UCSD-AML1 (cell line): ENCODE data around the gene TXNL1.
"Not testable (repeated sequence)": the region's sequence is repeated elsewhere in the genome, so short reads cannot be mapped to it uniquely, and the experiment has no call there.

ENCODE experiments used
- DNase-seq: peaks from one replicate; lab custom pipeline; 2025; ENCODE audit not compliant: unreplicated experiment; lab: John Stamatoyannopoulos, UW

TXNL1 gene

DNA sequence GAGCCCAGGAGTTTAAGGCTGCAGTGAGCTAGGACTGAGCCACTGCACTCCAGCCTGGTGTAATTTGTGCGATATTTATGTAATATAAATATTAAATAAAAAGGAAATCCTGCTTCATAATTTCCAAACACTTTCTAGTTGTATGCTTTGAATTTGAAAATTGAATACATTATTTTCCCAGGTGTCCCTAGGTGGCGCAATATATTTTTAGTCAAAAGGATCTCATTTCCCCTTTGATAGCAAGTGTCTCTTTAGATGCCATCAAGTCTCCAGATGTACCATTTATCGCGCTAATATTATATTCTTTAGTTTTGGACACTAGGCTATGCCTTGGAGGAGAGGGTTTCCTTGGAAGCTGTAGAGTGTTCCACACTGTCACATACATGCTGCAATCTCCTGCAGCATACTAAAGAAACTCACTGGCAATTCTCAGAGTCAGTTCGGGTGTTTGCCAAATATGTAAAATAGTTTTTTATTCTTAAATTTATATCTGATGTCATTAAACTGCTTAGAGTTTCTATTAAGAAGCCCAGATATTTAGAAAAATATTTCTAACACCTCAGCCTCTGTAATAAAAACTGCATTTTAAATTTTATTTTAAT, 7.1 kb upstream of the TXNL1 start:
- DNase-seq: no peak

DNA sequence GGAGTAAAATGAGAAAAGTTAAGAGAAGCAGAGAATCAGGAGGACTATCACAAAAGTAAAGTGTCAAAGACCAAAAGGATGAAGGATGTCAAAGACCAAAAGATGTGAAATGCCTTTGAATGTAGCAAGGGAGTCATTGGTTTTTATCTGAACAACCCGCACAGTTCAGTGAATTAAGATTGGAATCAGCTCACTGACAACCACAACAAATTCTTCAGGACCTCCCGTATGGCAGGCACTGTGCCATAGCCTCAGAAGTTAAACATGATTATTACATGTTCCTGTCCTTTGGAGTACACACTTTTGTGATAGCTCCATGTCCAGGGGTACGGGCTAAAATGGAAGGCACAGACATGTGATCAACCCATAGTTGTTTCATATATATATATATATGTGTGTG, 5.0 kb upstream of the TXNL1 start:
- DNase-seq: no peak

DNA sequence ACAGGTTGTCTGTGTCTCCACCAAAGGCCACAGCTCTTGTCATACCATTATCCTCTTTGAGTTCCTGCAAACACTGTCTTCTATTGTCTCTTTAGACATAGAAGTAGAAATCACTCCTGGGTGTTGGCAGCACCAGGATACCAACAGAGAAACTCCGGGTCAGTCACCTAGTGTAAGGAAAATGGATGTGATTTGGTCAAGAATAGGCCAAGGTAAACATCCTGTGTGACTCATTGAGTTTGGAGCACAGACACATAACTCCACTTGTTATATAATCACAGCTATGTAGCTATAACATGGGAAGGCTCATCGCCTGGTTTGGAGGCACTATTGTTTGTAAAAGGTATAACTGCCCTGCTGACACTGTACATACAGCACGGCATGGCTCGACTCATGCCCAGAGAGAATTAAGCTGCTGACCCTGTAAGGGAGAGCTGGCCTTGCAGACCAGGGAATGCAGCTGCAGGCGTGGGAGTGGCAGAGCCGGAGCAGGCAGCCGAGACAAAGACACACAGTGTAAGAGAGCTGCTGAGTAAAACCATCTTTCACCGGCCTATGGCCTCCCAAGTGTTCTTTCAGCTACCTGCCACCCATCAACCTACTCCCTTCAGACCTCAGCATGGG, 3.4 kb upstream of the TXNL1 start:
- DNase-seq: no peak

DNA sequence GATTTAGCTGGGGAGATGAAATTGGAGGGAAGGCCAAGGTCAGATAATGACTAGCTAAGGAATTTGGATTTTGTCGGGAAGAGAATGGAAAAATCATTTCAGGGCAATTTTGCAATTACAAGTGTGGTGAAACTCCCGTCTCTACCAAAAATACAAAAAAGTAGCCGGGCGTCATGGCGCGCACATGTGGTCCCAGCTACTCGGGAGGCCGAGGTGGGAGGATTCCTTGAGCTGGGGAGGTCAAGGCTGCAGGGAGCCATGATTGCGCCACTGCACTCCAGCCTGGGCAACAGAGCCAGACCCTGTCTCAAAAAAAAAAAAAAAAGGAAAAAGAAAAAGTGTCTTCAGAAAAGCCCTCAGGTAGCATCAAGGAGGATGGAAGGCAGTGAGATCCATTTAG, 1.2 kb upstream of the TXNL1 start:
- no peak for DNase-seq

DNA sequence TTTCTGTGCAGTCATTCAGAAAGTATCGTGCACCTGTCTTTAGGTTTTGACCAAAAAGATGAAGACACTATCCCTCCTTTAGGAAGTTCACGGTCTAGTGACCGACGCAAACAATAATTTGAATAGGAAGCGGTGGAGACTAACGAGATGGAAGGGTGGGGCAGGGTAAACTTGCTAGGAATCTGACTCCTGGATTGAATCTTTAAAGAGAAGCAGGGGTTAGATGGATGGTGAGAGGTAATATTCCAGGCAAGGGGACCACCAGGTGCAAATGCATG, 651 bp upstream of the TXNL1 start:
- no peak for DNase-seq

DNA sequence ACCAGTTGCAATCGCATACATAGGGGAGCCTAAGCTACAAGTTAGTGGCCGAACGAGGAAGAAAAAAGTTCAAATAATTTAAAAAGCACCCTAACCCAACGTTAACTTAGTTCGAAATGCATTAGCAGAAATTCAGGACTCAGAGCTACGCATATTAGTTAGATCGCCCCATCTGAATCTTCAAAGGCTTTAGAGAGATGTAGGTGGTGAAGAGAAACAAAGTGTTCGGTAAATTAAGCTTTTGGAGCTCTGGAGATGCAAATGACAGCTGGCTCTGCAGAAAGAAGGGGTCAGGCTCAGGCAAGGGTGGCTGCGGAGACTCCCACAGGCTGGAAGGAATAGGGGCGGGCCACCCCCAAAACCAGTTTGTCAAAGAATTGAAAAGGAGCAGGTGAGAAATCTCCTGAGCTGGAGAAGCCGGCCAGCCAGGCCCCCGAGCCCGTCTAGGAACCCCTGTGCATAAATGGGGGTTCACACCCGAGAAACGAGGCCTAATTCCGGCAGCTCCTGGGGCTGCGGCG, 621 bp downstream of the TXNL1 start:
- no peak for DNase-seq

DNA sequence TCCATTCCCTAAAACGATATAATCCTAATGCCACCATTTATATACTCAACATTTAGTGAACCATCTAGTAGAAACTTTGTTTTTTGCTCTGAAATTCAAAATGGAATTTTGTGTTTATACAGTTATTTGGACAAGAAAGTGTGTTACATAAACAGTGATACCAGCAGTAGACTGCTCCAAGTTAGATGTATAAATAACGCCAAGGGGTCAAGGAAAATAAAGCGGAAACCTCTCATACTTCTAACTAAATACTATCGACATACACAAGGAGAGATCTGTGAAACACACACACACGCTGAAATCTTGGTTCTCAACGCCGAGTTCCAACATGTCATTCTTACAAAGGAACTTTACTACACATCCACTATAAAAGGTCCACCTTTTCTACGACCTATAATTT, 1.2 kb downstream of the TXNL1 start:
- no peak for DNase-seq

DNA sequence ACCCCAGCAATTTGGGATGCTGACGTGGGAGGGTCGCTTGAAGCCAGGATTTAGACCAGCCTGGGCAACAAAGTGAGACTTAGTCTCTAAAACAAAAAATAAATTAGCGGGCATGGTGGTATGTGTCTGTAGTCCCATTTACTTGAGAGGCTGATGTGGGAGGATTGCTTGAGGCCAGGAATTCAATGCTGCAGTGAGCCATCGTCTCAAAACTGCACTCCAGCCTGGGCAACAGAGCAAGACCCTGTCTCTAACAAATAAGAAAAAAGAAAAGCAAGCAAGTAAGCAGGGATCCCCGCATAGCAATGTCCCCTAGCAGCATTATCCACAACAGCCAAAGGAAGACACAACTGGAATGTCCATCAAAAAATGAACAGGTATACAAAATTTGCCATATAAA, 3.4 kb downstream of the TXNL1 start:
- DNase-seq: no peak

DNA sequence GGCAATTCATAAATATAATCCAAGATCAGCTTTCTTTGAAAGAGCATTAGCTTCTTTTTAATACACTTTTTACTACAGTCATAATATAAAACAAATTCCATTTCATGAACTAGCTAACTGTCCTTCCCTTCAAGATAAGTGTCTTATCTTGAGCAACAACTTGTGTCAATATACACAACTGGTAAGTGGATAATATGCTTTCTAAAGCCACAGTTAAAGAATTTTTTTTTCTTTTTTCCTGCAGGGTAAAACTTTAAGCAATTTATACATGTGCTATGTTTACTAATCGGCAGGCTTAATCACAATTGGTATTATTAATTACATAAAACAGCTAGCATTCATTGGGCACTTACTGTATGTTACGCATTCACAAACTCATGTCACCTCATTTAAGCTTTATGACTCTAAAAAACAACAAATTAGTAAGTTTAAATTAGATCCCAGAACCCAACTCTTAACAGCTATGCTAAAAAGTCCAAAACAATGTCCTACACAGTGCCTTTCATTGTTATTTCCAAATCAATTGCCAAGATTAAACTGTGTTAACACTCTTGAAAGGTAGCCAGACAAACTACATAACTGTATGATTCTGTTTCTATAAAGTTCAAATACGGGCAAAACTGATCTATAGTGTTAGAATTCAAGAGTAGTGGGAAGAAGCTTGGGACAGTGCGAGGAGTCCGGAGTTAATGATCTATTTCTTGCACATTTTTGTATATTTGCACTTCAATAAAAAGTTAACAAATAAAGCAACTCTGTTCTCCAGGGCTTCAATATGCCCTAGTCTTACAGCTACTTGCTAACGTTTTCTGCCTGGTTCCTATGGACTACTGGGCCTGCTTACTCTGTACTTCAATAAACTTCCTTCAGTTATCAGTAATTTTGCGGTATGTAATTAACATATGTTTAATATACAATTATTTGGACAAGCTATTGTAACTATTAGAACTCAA, 6.0 kb downstream of the TXNL1 start:
- no peak for DNase-seq

DNA sequence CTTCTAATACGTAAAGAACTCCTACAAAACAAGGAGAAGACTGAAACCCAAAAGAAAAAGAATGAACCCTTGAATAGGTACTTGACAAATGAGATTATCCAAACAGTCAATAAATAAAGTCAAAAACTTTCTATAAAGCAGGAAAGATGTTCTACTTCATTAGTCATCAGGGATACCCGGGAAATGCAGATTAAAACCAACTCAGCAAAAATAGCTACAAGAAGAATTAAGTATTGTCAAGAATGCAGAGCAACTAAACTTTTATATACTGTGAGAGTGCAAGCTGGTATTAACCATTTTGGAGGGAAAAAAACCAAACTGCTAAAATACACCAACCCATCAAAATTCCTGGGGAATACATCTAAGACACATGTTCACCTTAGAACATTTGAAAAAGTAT, 10.4 kb downstream of the TXNL1 start:
- DNase-seq: no peak

DNA sequence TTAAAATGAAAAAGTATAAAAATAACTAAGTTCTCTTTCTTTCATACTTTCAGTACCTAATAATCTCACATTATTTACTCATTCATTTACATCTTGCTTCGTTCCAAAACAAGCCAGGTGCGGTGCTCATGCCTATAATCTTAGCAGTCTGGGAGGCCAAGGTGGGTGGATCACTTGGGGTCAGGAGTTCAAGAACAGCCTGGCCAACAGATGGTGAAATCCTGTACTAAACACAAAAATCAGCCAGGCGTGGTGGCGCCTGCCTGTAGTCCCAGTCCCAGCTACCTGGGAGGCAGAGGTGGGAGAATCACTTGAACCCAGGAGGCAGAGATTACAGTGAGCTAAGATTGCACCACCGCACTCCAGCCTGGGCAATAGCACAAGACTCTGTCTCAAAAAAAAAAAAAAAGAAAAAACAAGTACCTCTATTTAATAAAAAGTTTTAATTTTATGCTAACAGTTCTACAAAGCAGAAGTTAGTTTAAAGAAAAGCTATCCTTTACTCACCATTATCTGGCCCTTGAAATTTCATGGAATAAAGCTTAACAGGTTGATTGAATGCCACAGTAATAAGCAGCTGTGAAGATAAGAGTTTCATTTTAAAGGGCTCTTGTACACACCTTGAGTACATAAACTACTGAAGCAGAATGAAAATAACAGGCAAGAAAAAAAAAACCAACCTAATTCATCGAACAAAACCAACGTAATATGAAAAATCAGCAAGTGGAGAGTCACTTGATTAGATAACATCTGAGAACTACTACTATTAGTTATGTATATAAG, 22.5 kb downstream of the TXNL1 start:
- no peak for DNase-seq

DNA sequence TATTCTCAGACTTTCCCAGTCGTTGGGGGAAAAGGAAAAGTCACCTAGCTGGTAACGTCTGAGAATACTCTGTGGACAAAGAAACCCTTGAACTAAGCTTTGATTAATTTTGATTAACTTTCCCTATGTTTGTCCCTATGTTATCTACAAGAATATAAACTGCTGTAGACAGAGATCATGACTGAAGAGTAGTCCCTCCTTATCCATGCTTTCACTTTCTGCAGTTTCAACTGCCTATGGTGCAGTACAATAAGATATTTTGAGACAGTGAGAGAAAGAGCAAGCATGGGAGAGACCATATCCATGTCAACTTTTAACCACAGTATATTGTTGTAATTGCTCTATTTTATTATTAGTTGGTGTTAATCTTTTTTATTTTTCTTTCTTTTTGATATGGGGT, 31.8 kb downstream of the TXNL1 start:
- DNase-seq: no peak

DNA sequence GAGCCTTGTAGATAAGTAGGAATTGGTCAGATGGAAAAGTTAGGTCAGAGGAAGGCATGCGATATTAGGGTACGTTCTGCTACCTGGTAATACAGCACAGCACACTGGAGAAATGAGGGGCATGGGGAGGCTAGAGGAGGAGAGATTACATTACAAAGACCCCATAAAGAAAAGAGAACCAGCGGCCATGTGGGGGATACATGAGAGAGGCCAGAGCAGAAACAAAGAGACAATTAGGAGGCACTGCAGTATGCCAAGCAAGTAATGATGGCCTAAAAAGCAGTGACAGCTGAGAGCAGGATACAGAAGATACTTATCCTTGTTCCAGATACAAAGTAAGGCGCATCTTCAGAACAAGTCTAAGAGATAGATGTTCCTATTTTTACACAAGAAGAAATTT, 40.0 kb downstream of the TXNL1 start:
- DNase-seq: no peak

DNA sequence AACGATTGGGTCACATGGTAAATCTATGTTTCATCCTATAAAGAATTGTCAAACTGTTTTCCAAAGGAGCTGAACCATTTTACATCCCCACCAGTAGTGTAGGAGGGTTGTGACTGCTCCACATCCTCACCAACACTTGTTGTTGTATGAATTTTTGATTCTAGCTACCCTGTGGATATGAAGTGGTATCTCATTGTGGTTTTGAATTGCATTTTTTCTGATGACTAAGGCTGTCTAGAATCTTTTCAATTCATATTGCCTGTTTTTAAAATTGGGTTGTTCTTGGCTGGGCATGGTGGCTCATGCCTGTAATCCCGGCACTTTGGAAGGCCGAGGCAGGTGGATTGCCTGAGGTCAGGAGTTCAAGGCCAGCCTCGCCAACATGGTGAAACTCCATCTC, 44.5 kb downstream of the TXNL1 start:
- DNase-seq: no peak

DNA sequence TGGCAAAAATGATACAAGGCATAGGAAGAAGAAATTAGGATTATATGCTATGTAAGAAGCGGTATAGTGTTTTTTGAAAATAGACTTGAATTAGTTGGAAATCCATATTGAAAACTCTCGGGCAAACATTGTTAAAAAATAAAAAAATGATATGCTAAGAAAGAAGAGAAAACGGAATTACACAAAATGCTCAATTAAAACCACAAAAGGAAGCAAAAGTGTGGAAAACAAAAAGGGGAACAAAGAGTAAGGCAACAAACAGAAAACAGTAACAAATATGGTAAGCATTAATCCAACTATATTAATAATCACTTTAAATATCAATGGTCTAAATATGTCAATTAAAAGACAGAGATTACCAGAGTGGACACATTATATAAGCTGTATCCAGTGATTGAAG, 58.4 kb downstream of the TXNL1 start:
- DNase-seq: no peak

DNA sequence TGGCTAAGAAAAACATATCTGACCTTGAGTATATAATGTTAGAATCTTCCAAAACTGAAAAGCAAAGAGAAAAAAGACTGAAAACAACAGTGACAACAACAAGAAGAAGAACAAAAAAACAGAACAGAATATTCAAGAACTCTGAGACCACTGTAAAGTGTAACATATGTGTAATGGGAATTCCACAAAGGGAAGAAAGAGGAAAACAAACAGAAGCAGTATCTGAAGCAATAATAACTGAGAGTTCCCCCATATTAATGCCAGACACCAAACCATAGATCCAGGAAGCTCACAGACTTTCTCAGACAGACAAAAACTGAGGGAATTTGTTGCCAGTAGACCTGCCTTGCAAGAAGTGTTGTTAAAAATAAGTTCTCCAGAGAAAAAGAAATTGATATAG, 58.9 kb downstream of the TXNL1 start:
- no peak for DNase-seq

DNA sequence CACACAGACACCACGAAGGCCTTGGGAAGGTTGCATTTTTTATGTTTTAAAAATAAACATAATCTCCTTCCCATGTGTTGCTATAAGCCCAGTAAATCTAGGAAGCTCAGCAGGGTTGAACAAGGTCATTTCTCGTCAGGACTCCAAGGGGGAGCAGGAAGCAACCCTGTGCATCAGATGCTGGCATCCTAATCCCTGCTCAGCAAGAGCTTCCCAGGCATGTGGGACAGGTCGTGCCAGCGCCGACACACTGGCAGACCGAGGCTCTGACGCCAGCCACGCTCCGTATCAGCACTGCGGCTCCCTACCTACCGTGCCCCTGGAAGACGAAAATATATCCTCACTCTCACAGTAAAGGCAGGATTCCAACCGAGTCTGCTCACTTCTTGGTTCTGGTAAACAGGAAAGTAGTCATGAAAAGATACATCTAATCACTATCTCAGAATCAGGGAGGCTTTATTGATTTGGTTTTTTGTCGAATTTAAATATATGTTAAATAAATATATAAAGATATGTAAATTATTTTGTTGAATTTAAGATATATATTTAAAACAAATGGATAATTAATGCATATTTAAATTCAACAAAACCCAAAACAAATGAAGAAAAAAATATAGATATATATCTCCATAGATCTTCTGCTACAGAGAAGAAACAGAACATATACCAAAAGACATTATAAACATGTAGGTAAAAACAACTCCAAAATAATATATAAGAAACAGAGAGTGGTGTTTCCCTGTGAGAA, 61.4 kb downstream of the TXNL1 start:
- DNase-seq: no peak

DNA sequence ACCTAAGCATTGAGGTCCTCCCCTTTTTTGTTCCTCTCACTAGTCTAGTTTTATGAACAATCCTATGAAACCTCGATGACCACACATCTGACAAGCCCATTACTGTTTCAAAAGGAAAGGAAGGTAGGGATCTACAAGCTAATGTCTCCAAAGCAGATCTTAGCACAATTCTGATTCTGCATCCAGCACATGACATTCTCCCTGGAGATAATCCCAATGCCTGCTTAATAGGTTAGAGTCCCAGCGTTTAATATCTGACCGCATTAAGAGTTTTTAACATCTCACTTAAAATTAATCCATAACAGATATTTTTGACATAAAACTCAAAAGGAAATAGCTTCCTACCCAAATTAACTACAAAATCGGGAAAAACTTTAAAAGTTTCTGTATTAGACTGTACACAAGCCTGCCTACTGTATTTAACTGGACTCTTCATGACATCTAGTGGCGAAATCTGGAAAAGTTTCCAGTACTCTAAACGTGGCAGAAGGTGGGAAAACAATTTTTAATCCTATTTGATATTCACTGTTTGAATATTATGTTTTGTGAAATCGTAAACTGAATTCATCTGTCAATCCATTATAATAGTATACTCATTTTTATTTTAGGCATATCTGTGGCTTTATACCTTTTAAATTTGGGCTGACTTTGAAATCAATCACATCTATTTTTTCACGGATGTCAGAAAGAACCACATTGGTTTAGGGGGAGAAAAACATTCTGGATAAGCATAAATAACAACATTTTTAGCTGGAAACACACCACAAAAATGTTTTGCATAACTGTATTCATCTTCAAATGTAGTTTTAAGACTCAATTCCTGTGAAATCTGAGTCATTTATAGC, 62.4 kb downstream of the TXNL1 start:
- no peak for DNase-seq

DNA sequence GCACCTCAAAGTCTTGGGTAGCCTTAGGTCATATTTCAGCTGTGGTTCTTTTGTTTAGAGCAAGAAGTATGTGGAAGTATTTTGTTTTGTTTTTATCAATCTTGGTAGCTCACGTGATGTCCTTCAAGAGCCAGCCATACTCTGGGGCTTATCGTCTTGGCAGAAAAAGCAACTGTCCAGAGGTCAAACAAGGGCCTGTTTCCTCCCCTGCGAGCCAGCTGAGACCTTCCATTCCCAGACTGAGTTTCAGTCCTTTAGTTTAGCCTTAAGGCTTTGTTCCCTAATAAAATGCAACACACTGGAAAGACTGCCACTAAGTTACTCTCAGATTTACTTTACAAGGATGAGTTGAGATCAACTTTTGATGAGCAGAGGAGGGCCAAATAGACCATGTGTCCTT, 63.5 kb downstream of the TXNL1 start:
- DNase-seq: no peak

DNA sequence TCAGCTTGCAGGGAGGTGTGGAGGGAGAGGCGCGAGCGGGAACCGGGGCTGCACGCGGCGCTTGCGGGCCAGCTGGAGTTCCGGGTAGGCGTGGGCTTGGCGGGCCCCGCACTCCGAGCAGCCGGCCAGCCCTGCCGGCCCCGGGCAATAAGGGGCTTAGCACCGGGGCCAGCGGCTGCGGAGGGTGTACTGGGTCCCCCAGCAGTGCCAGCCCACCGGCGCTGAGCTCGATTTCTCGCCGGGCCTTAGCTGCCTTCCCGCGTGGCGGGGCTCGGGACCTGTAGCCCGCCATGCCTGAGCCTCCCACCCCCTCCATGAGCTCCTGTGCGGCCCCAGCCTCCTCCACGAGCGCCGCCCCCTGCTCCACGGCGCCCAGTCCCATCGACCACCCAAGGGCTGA, 66.1 kb downstream of the TXNL1 start:
- not testable (repeated sequence) for DNase-seq
